GM19463 (cell line): ENCODE results near the gene PYGB.

Source experiments
- ATAC-seq: cut with Tn5 transposase; IDR thresholded peaks from one replicate; pipeline ENCODE4 v1.9.1; 2021; ENCODE audit warnings: mild to moderate bottlenecking, moderate library complexity; ENCODE audit not compliant: unreplicated experiment

Gene PYGB

GRCh38 chr20:25247956-25248785 lies at the start of gene PYGB:
TSS of gene PYGB (plus strand) at chr20:25248085. CDS start at chr20:25248179, 94 bp downstream.
- ATAC-seq = peak; percentile 65

GRCh38 chr20:25198663-25199383 lies 49.1 kb upstream of the PYGB start:
- no peak for ATAC-seq

- no peak for ATAC-seq
Measured at GRCh38 chr20:25199473-25200260, 48.2 kb upstream of the PYGB start.

GRCh38 chr20:25203089-25203488 lies 44.8 kb upstream of the PYGB start:
- no peak for ATAC-seq

- no peak for ATAC-seq
Measured at GRCh38 chr20:25203871-25204320, 44.0 kb upstream of the PYGB start.

GRCh38 chr20:25204550-25205276 lies 43.2 kb upstream of the PYGB start:
- no peak for ATAC-seq

- ATAC-seq = no peak
Measured at GRCh38 chr20:25205277-25206062, 42.4 kb upstream of the PYGB start.

GRCh38 chr20:25206063-25206403 lies 41.9 kb upstream of the PYGB start:
- ATAC-seq = no peak

GRCh38 chr20:25206548-25206947 lies 41.3 kb upstream of the PYGB start:
- ATAC-seq = no peak

GRCh38 chr20:25207149-25207959 lies 40.5 kb upstream of the PYGB start:
- ATAC-seq = no peak

- ATAC-seq = no peak
Measured at GRCh38 chr20:25207960-25208534, 39.8 kb upstream of the PYGB start.

GRCh38 chr20:25209400-25209799 lies 38.5 kb upstream of the PYGB start:
- ATAC-seq = no peak

- no peak for ATAC-seq
Measured at GRCh38 chr20:25209911-25210310, 38.0 kb upstream of the PYGB start.

GRCh38 chr20:25211273-25211672 lies 36.6 kb upstream of the PYGB start:
- no peak for ATAC-seq

GRCh38 chr20:25212242-25212641 lies 35.6 kb upstream of the PYGB start:
- ATAC-seq = no peak

- ATAC-seq = no peak
Measured at GRCh38 chr20:25213566-25214425, 34.1 kb upstream of the PYGB start.

- no peak for ATAC-seq
Measured at GRCh38 chr20:25214426-25214790, 33.5 kb upstream of the PYGB start.

- no peak for ATAC-seq
Measured at GRCh38 chr20:25214819-25215218, 33.1 kb upstream of the PYGB start.
